Hematopoietic multipotent progenitor cell treated with erythropoietin and hydrocortisone succinate and interleukin-3 and kit ligand, for 6 days (in vitro differentiated cells): ENCODE data around the gene BRWD1.

Experiments used
- DNase-seq: peaks from one replicate; pipeline ENCODE4 v3.0.0-alpha.2; 2015

The BRWD1 gene

GRCh38 chr21:39313571-39314142 is at the start of gene BRWD1:
Gene BRWD1 (minus strand): TSS chr21:39313632. CDS start chr21:39313491, 141 bp downstream.
- peak; percentile 90 for DNase-seq

GRCh38 chr21:39362733-39363132 is 49.3 kb upstream of the BRWD1 start:
- no peak for DNase-seq

GRCh38 chr21:39359382-39359781 is 46.0 kb upstream of the BRWD1 start:
- no peak for DNase-seq

DNA sequence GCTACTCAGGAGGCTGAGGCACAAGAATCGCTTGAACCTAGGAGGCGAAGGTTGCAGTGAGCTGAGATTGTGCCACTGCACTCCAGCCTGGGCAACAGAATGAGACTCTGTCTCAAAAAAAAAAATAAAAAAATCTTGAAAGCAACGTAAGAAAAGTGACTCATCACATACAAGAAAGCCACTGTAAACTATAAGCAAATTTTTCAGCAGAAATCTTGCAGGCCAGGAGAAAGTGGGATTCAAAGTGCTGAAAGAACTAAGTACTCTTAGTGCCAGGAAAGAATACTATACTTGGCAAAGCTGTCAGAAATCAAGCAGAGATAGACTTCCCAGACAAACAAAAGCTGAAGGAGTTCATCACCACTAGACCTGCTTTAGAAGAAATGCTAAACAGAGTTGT is 39.9 kb upstream of the BRWD1 start:
- no peak for DNase-seq

DNA sequence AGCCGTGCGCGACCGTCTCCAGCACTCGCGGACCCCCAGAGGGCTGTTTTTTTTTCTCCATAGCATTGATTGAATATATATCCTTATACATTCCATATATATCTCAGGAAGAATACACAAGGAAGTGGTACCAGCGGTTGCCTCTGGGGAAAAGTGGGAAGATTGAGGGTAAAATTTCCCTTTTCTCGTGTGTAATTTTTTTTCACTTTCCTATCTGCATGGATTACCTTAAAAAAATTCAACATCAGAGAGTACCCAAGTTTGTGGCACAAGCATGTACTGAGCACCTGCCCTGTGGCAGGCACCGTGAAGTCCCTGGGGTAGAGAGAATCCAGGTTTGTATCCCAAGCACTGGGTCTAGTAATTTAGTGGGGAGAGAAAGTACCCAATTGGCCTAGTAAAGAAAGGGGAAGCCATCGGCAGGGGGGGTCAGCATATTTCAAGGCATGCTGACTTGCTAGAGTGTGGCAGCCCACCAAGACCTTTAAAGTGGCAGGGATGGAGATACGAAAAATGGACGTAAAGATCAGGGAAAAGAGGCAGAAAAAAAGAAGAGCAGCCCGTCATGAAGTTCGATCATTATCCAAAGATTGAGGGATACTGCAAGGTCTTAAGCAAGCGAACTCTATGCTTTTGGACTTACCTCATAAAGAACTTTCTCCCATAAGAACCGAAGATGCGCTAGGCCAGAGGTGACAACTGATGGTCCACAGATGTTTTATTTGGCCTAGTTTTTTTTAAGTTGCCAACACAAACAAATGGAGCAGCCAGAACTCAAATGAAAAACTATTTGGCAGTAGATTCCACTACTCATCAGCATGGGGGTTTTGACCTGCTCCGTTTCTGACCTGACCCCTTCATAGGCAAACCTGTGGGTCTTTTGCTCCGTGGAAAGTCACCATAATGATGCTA is 36.9 kb upstream of the BRWD1 start:
- no peak for DNase-seq

- peak; percentile 99 for DNase-seq
Measured at GRCh38 chr21:39349211-39350093, 36.0 kb upstream of the BRWD1 start.

- DNase-seq = peak; percentile 94
Measured at GRCh38 chr21:39348355-39349210, 35.2 kb upstream of the BRWD1 start, which contains the start of gene HMGN1. Gene HMGN1 (minus strand): TSS chr21:39349088. CDS start chr21:39348917, 171 bp downstream.

GRCh38 chr21:39348040-39348354 is 34.6 kb upstream of the BRWD1 start:
- no peak for DNase-seq

DNA sequence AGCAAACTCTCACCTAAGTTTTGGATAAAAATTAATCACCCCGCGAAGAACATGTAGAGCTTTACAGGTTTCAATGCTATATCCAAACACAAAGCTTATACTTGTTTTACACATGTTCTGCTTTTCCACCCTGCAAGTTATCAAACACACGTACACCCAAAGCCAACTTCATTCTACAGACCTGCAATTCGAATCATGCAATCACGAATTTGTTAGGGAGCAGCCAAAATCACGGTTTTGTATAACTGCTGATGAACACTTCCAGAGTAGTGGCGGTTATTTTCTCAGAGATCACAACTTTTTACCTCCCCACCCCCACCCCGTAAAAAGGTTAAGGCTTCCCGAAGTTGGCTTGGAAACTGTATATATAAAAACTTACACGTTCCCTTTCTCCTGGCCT is 34.1 kb upstream of the BRWD1 start:
- DNase-seq = peak; percentile 47

DNA sequence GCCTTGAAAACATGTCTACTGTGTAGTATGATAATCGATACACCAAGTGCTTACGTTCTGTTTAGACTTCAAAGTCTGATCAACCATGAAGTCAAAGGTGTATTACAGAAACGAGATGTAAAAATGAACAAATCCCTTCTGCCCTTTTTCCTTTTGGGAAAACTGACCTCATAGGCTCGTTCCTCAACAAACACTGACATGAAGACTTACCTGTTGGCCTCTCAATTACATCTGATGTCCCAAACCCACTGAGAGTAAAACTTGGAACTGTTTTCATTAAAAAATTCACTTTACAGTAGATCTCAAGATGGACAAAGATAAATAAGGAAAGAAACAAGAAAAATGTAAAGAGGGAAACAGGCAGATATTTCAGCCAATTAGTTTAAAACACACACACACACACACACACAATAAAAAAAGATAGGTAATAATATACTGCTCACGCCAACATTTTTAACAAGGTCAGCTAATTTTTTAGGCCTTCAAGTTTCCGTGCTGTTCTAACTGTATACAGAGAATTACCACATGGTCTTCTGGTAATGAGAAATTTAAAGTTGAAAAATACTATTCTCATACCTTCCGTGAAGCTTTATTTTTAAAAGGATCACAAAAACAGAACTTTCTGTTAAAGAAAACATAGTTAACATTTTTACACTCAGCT is 33.4 kb upstream of the BRWD1 start:
- DNase-seq = no peak

GRCh38 chr21:39346206-39346605 is 32.8 kb upstream of the BRWD1 start:
- DNase-seq = no peak

DNA sequence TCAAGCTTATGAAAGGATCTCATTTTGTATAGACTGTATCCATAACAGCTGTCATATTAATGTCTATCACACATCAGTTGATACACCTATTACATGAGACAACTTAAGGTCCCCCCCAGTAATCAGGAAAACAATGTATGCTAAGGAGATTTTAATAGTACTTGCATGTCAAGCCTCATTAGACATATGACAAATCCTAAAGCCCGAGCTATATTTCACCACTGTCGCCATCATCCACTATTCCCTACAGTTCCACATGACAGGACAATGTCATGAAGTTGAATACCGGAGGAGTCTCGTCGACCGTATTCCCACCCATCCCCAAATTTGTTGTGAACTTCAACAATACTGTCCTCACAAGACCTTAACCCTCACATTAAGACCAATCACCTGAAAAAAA is 32.0 kb upstream of the BRWD1 start:
- DNase-seq = no peak

DNA sequence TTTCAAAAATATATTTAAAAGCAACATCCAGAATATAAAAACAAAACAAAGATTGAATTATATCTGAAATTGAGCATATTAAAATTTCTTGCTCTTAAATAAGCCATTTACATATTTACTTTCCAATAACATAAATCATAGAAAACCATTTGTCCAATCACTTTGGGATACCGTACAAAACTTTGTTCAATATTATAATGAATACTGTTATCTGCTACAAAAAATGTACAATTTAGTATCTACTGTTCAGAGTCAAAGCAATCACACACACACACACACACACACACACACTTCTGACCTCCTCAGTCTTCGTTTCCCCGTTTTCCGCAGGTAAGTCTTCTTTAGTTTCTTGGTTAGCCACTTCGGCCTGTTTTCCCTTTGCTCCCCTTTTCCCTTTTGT is 31.4 kb upstream of the BRWD1 start:
- no peak for DNase-seq

DNA sequence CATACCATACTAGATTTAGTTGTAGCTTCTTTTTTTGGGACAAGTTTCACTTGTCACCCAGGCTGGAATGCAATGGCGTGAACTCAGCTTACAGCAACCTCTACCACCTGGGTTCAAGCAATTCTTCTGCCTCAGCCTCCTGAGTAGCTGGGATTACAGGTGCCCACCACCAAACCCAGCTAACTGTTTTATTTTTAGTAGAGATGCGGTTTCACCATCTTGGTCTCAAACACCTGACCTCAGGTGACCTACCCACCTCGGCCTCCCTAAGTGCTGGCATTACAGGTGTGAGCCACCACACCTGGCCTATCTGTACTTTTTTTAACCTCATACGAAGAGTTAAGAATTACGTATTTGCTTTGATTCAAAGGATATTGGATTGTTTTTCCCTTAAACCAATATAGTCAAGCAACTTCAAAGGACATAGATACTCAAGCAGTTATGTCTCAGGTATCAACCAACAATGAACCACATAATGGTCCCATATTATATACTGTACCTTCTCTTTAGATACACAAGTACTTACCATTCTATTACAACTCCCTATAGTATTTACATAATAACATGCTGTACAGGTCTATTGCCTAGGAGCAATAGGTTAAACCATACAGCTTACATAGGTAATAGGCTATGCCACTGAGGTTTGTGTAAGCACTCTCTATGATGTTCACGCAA is 28.0 kb upstream of the BRWD1 start:
- DNase-seq = no peak

- no peak for DNase-seq
Measured at GRCh38 chr21:39340687-39341086, 27.3 kb upstream of the BRWD1 start.

- no peak for DNase-seq
Measured at GRCh38 chr21:39339231-39339630, 25.8 kb upstream of the BRWD1 start.

DNA sequence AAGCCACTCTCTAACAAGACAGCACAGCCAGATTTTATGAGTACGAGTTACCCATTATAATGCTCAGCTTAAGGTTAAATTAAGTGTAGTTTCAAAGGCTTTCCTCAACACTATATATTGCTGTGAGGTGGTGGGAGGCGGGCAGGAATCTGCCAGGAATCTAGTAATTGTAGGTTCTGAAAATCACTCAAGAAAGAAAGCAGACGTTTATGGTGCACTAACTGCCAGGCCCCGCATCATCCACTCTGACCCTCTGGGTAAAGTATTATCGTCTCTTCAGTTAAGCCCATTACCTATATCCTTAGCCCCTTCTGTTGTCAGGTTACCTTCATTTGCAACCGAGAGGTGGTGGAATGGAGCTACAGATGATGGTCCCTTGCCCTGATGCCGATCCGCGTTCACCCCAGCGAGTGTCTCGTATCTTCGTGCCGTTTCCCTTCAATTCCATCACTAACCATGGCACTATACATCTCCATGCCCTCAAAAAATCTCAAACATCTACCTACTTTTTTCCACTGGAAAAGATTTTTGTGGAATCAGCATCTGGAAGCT is 23.1 kb upstream of the BRWD1 start:
- DNase-seq = no peak

DNA sequence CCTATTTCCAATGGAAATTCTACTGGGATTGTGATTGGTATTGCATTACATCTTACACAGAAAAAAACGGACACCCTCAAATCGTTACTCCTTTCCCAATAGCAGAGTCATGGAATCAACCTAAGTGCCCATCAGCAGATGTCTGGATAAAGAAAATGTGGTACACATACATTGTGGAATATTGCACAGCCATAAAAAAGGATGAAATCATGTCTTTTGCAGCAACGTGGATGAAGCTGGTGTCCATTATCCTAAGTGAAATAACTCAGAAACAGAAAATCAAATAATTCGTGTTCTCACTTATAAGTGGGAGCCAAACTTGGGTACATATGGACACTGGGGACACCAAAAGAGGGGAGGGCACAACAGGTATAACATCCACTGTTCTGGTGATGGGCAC is 21.2 kb upstream of the BRWD1 start:
- no peak for DNase-seq

DNA sequence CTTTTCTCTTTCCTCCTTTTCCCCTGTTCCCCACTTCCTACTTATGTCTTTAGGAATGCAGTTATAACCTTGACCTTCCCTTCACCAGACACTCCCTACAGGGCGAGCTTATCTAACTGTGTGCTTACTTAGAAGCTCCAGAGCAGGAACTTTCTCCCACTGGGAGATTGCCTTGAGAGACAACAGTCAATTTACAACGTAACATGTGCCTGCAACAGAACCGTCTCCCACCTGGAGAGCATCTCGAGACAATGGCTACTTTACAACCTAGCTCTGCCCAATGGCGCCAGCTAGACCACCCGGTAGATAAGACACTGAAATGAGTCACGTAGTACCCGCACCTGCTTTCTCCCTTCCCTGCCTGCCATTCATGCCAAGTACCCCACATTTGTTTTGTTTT is 18.7 kb upstream of the BRWD1 start:
- DNase-seq = no peak

- no peak for DNase-seq
Measured at GRCh38 chr21:39330001-39330400, 16.6 kb upstream of the BRWD1 start.

GRCh38 chr21:39327727-39328126 is 14.3 kb upstream of the BRWD1 start:
- DNase-seq = no peak
